SK-N-MC (cell line): ENCODE results near the gene THOC5.

Experiments used
- EZH2 ChIP-seq: fragments of 200-600 bp; sonication (generic); IDR thresholded peaks from one replicate; pipeline ENCODE4 v1.6.1; 2017; ENCODE audit warnings: antibody characterized with exemption
- POLR2AphosphoS5 ChIP-seq: IDR thresholded peaks from 2 replicates; pipeline ENCODE4 v1.6.1; 2012; ENCODE audit warnings: mild to moderate bottlenecking, low read depth, low read length, borderline replicate concordance

- TF ChIP-seq EZH2 (no peak), POLR2AphosphoS5 (no peak)
Observed at GRCh38 chr22:29541845-29542244, 11.7 kb downstream of the THOC5 start.
